PFSK-1 (cell line): ENCODE results near the gene GSK3A.

Source experiments
- POLR2AphosphoS5 ChIP-seq: IDR thresholded peaks from 2 replicates; pipeline ENCODE4 v1.6.1; 2012; ENCODE audit warnings: low read depth, mild to moderate bottlenecking, control low read depth, low read length, moderate library complexity
- REST ChIP-seq, 2 experiments: IDR thresholded peaks; 2 replicates each; pipeline versions ENCODE4 v1.6.1 to v1.8.0; 2011 to 2012; ENCODE audit warnings: low read depth in 2 of 2, low read length in 2 of 2, control low read depth in 1 of 2, inconsistent platforms in 1 of 2, mild to moderate bottlenecking in 1 of 2, moderate library complexity in 1 of 2; ENCODE audit not compliant: insufficient read depth in 1 of 2
- TAF1 ChIP-seq: IDR thresholded peaks from 2 replicates; pipeline ENCODE4 v1.6.1; 2012; ENCODE audit warnings: low read length, control low read depth, borderline replicate concordance; ENCODE audit not compliant: insufficient read depth

DNA sequence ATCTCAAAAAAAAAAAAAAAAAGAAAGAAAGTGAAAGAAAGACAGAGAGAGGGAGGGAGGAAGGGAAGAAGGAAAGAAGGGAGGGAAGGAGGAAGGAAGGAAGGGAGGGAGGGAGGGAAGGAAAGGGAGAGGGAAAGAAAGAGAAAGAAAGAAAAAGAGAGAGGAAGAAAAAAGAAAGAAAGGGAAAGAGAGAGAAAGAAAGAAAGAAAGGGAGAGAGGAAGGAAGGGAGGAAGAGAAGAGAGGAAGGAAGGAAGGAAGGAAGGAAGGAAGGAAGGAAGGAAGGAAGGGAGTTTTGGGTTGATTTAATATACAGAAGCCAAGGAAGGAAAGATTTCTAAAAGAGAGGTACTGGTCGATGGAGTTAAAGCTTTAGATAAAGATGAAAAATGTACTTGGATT is 53.7 kb downstream of the GSK3A start:
- no peak for TF ChIP-seq REST (IDR thresholded peaks at IDR 0.05; ENCODE audit: insufficient read depth in 1 of 2, low read depth in 2 of 2, low read length in 2 of 2)
- TF ChIP-seq TAF1: no peak
- no peak for TF ChIP-seq POLR2AphosphoS5
